Activated T-cell treated with anti-CD3 and anti-CD28 coated beads for 24 hours (primary cell): Measurements from ENCODE around the gene HOXA11.

Experiments
- DNase-seq: peaks from one replicate; pipeline ENCODE4 v3.0.0-alpha.2; 2020; ENCODE audit warnings: low read depth

The HOXA11 gene

DNA sequence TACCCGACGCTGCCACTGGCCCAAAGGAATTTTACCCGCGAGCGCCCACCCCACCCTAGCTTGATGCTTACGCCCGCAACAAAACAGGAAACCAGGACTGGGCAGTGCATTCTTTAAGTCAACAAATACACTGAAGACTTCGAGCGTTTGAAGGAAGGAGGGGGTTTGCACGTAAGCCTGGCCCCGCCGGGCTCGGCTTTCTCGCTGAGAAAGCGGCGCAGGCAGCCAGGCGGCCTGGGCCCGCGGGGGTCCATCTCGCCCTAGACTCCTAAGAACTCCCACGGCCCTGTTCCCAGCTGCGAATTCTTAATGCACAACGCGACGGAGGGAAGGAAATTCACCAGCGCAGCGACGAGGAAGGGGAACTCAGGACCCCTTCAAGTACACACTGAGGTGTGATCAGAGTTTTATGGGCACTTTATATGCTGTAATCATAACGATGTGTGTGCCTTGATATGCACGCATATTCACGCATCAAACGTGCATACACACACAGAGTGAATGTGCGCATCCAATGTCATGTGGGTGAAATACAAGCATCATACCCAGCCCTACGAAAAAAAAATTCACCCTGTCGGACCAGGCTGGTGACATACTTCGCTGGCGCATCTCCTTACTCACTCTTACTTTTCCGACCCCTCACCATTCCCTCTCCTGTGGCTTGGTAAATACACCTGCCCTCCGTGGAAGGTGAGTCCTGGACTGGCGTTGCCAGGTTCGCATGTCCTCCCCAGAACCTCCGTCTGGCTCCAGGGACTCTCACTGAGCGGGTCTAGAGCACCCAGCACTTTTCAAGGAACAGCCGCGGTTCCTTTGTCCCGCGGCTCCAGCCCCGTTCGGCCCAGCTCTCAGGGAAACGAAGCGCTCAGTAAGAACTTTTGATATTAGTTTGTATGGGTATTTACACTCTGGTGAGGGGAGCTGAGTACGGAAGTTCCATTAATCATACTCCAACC, 20.6 kb upstream of the HOXA11 start:
- no peak for DNase-seq

DNA sequence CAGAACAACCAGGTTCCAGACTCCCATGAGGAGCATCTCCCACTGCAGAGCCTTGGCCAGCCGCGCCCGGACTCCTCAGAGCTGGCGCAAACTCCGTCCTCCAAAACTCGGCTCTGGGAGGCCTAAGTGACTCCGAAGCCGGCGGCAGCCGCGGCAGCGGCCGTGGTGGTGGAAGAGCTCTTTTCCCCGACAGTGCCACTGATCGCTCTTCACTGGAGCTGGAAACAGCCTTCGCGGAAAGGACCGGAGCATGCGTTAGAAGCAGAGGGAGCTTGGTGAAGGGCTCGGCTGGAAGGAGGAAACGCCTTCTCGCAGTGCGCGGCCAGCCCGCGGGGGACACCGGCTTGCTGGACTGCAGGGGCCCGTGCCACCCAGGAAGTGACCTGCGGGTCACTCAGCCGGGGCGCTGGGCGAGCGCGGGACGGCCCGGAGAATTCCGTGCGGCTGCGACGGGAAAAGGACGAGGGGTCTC, 19.9 kb upstream of the HOXA11 start:
- no peak for DNase-seq

DNA sequence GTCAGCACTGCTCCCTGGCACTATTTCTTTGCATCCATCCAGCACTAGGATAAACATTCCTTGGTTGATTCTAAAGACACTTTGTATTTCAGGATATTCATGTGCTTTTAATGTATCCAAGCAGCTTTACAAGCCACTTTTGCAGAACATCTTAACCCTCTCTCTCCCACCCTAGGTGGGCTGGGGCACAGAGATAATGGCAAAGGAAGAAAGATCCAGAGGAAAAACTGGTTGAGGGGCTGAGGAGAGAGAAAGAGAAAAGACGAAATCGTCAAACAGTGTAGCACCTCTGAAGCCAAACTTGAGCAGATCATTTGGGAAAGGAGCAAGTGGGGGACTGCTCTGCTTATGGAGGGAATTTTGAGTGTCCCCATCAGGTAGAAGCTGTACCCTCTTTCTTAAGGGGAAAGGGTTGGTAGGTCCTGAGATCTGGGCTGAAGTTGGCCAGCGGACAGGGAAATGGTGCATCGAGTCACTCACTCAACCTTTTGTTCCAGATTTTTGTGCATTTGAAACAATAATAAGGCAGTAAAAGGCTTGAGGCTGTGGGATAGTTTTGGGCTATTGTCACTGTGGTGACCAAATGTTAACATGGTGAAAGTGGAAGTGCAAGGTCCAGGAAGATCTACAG, 19.0 kb upstream of the HOXA11 start:
- DNase-seq = no peak

DNA sequence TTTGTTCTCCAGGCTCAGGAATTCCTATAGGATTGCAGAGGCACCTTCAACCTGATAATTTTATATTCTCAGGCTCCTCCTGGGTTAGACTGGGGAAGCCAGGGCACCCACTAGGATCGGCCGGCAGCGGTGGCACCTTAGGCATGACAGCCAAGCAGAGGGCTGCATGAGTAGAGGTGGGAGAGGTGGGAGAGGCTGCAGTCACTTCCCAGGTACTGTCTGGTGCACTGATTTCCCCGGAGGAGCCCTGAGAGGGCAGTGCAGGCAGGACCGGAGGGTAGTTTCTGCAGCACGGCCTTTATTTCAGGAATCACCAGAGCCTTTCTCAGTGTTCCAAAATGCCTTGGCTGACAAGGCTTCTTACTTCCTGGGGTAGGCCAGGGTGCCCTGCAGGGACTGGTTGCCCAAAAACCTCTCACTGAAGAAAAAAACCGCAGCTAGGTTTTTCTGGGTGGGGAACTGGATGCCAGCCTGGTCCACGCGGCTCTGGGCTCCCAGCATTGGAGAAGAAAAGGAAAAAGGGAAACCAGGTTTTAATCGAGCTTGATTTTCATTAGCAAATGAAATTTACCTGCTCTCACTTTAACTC, 18.4 kb upstream of the HOXA11 start:
- no peak for DNase-seq

DNA sequence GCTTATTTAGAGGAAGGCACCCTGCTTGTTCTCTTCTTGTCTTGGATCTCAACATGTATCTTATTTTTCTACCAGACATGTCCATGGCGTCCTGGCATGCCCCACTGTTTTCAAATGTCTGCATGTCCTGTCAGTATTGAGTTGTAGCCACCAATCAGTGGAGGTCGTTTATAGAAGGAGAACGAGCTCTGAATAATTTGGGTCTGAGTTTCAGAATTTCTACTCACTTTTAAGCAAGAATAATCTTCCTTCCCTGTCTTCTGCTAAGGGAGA, 17.8 kb upstream of the HOXA11 start:
- DNase-seq = no peak

DNA sequence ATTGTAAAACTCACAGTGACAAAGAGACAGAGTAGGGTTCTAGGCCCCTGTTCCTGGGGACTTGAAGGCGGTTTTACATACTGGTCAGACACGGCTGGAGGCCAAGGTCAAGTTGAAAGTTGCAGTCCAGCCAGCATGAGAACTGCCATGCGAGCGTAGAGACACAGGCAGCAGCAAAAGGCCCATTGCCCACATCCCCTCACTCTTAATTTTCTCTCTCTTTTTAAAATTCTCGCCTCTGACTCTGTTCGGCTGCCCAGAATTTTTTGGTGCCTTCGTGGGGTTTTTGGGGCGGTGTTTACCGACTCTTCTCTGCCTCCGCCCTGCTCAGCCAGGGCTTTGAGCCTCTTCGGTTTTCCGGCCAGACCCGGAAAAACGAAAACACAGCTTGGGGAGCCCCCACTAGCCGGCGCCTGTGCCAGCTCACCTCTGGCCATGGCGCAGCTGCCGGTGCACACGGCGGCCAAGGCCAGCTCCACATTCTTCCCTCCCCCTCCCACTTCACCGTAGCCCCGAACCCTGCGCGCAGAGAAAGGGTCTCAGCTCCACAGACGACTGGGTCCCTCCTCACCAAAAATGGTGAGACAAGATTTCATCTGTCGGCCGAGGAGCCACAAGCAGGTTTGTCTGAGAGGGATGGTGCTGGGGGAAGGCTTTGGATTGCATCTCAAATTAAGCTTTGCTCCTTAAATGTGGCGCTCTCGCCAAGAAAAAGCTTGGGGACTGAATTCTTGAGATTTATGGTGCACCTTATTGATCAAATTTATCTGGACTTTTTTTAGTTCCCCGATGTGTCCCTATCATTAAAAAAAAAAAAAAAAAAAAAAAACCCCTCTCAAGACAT, 17.2 kb upstream of the HOXA11 start:
- DNase-seq = no peak

DNA sequence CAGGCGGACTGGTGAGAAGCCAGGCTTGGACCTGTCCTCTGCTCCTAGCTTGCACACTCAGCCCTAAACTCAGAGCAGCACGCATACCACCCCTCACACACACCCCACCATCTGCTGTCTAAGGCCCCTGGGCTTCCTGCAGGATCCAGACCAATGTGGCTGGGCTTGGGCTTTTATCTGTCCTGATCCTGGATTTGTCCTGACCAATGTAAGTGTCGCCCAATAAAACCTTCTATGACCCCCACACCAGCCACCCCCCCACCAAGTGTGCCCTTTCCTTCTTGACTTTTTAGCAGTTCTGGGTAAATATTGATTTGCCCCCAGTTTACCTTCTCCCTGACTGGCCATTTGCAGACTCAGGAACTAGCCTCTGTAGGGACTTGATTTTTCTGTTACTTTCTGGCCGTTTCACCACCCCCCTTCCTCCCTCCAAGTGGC, 16.6 kb upstream of the HOXA11 start:
- DNase-seq = no peak

DNA sequence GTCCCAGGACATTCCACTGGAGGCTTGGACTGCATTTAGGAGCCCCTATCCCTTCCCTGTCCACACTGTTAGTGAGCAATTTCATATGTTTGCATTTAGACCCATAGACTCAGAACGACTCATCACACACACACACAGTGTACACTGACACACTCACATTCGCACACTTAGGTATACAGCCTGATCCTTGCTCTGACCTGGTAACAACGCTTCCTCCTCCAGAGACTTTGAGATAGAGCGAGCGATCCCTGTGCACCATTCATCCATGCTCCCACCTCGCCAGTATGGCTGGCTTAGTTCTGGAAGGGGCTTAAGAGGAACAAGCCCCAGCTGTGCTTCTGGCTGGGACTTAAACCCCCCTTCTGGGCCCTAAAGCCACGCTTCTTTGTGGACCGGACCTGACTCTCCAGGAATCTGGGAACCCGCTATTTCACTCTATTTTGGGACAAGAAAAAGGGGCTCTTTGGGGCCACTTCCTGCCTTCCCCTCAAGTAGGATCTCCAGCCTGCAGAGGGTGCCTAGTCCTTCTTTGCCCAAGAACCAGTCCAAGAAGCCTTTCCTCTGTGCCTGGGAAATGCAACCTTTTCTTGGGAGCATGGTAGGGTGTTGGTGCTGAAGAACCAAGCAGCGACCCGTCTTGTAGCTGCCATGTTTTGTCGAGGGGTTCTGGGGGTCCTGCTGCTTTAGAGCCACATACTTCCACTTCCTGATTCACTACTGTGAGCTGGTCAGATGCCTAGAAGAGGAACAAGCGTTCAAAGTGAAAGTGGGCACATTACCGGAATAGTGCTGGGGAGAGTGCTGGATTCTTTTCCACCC, 15.9 kb upstream of the HOXA11 start:
- DNase-seq = no peak

DNA sequence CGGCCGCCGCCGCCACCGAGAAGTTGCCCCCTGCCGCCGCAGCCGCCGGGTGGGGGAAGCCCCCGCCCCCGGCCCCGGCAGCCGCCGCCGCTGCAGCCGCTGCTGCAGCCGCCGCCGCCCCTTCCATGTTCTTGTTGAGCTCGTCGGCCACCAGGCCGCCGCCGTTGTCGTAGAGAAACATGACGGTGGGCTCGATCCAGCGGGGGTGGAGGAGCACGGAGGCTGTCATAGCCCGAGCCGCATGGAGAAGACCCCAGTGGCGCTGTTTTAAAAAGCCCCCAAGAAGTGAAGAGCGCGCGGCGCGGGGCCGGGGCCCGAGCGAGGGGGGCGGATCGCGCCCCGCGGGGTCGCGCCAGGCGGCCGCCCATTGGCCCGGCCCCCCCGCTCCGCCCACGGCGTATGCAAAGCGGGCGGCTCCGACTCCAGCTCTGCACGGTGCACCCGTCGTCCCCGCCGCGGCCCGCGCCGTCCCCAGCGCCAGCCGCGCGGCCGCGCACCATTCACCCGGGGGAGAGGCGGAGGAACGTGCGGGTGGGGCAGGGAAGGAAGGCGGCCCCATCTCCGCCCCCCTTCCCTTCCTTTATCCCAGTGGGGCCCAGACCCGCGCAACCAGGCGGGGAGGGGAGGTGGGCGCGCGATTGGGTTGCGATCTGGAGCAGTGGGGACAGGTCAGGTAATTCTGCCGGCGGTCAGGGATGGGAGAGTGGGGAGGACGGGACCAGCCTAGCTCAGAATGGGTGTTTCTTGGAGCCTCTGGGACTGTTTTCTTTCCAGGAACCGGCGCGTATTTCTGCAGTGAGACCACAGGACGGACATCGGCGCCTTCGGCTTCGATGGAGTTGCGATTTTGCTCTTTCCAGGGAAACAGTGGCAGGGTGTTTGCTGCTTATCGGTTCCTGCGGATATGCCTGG, 15.1 kb upstream of the HOXA11 start, which contains the start of gene HOXA13:
Gene HOXA13, minus strand, starts transcription at position 243 of the 912 bp plus-strand sequence. Its CDS starts 14 bp downstream, at position 229.
- DNase-seq = no peak

DNA sequence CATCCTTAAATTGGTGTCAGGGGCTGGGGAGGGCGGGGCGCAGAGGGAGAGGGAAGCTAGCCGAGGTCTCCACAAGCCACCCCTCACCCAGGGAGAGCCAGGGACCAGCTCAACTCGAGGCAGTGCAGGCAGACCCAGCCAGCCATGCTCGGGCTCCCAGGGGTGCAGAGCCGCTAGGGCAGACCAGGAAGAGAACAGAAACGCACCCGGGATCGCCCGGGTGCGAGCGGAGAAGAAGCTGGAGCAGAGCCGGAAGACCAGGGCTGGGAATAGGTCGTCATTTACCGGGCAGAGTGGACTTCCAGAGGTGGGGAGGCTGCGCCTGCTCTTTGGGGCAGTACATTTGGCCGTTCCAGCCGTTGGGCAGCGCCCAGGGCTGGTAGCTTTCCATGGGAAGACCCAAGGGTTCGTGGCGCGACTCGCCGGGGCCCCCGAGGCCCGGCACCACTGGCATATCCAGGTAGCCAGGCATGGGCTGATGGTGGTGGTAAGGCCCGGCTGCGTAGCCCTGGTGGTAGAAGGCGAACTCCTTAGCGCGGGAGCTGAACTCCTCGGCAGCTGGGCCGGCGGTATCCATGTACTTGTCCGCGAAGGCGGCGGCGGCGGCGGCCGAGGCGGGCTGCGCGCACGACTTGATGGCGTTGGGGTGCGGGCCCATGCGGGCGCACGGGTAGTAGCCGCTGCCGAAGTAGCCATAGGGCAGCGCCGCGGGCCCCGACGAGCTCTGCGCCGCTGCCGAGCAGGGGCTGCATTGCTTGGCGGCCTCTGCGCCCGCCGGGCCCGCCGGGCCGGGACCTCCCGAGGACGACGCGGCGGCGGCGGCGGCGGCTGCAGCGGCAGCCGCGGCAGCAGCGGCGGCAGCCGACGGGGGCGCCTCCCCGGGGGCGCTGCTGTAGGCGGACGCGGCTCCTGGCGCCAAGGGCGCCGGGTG, 14.1 kb upstream of the HOXA11 start:
- DNase-seq = no peak

DNA sequence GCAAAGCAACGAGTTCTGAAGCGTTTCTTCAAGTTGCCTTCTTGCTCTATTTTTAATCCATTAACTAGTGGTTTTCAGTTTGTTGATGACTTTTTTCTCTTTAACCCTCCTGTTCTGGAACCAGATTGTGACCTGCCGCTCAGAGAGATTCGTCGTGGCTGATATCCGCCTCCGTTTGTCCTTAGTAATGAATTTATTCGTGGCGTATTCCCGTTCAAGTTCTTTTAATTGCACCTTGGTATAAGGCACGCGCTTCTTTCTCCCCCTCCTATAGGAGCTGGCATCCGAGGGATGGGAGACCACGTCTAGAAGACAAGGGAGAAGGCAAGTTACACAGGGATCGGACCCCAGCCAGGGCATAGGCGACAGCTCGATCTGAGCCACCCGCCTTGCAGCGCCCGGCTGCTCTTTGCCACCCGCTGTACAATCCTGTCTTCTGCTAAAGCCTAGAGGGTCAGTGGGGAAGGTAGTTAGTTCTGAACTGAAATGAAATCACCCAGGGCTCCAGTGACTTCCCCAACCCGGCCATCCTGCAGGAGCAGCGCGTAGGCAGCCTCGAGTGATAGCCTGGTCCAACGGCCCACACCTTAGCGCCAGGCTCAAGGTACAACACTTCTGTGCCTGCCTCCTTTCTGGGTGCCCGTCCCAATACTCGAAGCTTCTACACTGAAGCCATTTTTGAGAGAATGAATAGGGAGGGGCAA, 13.3 kb upstream of the HOXA11 start:
- no peak for DNase-seq

DNA sequence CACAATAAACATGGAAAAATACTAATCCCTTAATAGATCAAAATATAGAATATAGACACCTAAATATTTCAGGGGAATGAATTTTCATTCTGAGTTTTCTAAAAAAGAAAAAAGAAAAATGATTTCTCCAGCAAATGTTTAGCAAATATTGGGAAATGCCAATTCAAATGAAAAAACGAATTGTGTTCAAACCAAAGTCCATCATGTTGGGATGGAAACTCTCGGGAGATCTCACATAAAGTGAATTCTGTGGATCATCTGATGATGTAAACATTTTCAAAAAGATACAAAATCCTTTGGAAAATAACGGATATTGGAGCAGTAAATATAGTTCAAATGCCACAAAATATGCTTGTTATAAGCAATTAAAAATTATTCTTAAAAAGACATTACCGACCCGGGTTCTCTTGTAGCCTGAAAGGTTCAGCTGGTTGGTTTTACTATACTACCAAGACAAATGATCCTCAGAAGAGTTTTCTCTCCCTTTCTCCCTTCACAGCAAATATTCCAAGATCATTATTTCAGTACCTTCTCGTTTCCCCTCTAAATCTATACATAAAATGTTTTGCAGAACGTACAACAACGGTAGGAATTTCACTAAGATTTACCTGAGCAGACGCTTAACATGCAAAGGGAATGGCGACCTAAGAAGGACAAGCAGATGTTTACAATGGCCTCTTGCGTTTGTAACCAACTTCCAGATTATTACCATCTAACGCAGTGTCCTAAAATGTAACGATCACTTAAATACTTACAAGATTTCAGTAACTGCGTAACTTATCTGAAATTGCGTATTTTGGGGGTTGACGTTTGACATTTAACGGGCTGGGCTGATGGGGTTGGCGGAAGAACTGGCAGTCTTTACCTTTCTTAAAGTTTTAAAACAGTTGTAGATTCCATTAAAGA, 12.4 kb upstream of the HOXA11 start:
- no peak for DNase-seq

DNA sequence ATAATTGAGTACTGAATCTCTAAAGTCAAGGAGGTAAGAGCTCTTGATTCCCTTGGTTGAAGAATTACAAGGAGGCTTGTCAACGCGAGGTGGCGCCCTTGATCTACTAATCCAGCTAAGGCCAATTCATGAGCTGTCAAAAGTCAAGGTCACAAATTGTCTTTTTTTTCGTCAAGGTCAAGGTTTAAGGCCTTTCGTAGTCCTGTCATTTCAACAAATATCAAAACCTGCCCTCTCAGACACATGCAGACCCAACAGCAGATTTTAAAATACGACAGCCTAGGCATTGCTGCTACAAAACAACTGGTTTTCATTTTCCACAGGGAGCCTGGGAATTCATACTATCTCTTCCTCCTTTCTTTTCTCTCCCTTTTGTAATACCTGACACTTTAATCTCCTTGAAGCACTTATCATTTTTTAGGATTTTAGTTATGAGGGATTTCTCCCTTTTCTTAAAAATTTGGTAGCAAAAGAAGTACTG, 11.3 kb upstream of the HOXA11 start:
- DNase-seq = peak; percentile 75

DNA sequence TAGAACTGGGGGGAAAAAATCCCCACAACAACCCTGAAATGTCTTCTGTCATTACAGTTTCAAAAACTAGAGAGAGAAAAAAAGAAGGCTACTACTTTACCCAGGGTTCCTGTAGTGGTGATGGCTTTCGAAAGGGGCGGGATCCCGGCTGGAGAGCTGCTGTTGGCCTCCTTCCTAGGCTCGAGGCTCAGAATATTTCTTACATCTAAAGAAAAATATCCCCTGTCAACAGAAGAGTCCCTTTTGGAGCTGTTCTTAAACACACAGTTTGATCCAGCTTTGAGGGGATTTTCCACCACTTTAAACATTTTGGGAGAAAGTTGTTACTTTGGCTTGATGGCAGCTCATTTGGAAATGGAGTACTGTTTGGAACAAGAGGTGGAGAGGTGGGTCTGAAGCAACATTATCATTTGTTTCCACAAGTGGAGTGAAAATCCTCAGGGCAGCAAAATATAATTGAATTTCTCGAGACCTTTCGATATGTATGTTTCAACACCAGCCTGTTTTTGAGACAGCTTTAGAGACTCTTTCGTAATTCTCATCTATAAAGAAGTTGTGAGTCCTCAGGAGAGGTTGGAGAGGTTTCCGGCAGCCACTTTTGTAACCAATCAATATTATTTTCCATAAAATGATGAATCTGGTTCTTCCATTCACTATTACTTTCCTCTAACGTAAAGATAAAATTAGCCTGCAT, 9.8 kb upstream of the HOXA11 start:
- no peak for DNase-seq

DNA sequence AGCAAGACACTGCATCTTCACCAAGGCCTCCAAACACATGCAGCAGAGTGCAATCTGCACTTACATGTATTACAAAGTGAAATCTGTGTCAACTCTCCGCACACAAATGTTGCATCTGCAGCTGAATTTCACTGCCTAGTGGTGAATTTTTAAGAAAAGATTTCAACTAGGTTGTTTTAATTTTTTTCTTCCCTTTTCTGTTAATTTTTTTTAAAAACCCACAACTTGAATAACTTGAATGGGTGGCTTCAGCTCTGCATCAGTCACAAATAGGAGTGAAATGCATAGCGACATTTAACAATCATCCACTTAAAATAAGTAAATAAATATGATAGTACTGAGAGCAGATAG, 8.9 kb upstream of the HOXA11 start:
- DNase-seq = no peak

DNA sequence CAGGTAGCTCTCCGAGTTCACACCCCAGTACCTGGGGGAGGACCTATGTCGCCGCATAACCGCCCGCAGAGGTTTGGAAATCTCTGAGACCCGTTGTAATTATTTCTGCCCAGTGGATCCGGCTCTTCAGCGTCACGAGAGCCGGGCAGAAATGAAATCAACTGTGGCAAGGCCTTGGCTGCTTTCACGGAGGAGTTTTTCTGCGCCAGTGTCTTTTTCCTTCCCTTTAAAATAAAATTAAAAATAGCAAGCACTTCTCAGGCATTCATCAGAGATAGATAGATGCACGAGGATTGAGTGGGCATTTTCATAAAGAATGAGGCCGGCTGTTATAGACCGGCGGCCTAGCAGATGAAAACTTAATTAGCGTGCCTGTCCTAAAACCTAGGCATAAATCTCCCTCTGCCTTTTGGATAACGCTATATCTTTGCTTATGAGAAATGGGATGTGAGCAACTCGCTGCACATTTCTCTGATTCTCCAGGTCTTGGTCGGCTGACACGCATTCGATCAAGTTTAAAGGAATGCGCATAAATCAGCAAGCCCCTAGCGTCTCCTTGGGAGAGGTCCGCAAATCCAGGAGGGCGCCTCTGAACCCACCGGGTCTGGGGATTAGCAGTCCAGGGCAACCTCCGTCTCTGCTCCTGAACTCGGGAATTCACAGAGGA, 8.4 kb upstream of the HOXA11 start:
- no peak for DNase-seq
